Vagina (tissue), 2 donors: ENCODE data around the gene DCUN1D2.

Experiments used
- POLR2A ChIP-seq, 2 donors: fragments of 450-650 bp; IDR thresholded peaks; one replicate each; pipeline ENCODE4 v1.6.1; 2017; ENCODE audit warnings: antibody characterized with exemption in 2 of 2, mild to moderate bottlenecking in 2 of 2, moderate library complexity in 2 of 2
- POLR2AphosphoS5 ChIP-seq, 2 donors: sonication (generic); formaldehyde crosslinking; IDR thresholded peaks; one replicate each; pipeline ENCODE4 v1.9.0; 2017; ENCODE audit warnings: antibody characterized with exemption in 2 of 2, mild to moderate bottlenecking in 2 of 2, low read depth in 1 of 2; ENCODE audit not compliant: insufficient read depth in 1 of 2
- TF ChIP-seq, protein P1 (sequence below), 3 experiments: fragments of 450-650 bp in 2 of 3; fragments of 200-600 bp in 1 of 3; sonication (generic) in 1 of 3; IDR thresholded peaks; one replicate each; pipeline ENCODE4 v1.5.1; 2017 to 2019; ENCODE audit warnings: antibody characterized with exemption in 3 of 3, mild to moderate bottlenecking in 2 of 3, moderate library complexity in 2 of 3

DNA sequence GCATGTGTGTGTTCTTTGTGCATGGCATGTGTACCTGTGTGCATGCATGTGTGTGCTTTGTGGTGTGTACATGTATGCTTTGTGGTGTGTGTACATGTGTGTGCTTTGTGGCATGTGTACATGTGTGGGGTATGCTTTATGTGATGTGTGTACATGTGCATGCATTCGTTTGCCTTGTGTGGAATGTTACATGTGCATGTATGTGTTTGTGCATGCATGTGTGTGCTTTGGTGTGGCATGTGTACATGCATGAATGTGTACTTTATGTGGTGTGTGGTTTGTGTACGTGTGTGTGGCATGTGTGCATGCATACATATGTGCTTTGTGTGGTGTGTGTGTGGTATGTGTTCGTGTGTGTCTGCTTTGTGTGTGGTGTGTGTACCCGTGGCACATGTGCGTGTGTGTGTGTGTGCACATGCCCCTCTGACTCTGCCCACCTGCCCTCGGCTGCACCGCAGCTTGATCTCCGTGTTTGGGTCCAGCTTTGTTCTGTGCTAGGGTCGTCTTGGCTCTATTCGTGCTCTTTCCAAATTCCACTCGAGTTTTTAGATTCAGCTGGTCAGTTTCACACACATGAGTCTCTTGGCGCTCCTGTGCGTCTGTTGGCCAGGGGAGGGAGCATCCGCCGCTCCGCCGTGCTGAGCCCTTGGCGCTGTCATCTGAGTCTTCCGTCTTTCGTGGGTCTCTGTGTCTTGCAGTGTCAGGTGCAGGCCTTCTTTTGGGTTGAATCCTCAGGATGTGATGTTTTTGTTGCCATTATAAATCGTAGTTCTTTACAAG, 47.6 kb upstream of the DCUN1D2 start:
- TF ChIP-seq POLR2AphosphoS5 (IDR thresholded peaks at IDR 0.05; ENCODE audit: insufficient read depth in 1 of 2, low read depth in 1 of 2) (no peak), POLR2A (IDR thresholded peaks at IDR 0.05) (no peak)
- TF ChIP-seq, protein P1, sequence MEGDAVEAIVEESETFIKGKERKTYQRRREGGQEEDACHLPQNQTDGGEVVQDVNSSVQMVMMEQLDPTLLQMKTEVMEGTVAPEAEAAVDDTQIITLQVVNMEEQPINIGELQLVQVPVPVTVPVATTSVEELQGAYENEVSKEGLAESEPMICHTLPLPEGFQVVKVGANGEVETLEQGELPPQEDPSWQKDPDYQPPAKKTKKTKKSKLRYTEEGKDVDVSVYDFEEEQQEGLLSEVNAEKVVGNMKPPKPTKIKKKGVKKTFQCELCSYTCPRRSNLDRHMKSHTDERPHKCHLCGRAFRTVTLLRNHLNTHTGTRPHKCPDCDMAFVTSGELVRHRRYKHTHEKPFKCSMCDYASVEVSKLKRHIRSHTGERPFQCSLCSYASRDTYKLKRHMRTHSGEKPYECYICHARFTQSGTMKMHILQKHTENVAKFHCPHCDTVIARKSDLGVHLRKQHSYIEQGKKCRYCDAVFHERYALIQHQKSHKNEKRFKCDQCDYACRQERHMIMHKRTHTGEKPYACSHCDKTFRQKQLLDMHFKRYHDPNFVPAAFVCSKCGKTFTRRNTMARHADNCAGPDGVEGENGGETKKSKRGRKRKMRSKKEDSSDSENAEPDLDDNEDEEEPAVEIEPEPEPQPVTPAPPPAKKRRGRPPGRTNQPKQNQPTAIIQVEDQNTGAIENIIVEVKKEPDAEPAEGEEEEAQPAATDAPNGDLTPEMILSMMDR (IDR thresholded peaks at IDR 0.05), result no peak
